Measurements from ENCODE around the gene OR2T1. TPM values are rescaled to one million over a fixed set of nuclear protein-coding genes. Genes with fewer than 3 reads are reported as not detected.

OR2T1 gene
- total and polyA plus RNA-seq, 2 experiments from 2014 or later = not detected

GRCh38 chr1:248404024-248404423, 1.2 kb downstream of the OR2T1 start:
- Histone ChIP-seq H3K27ac (no peak overlapping the region), H3K79me2 (no peaks in the 10 kb centered on the region), H3K9me2 (replicated peaks; ENCODE audit: insufficient read depth) (no peaks in the 10 kb centered on the region), H2AFZ (no peak overlapping the region), H3K9me3 (ENCODE audit: low read depth) (peaks cover 6% of the 10 kb centered on the region), H3K36me3 (replicated peaks; ENCODE audit: insufficient read depth, low read depth) (no peaks in the 10 kb centered on the region), H3K4me3 (no peak overlapping the region), H3K4me2 (no peak overlapping the region), H3K27me3 (no peaks in the 10 kb centered on the region), H4K20me1 (ENCODE audit: insufficient read depth, poor library complexity, severe bottlenecking) (no peaks in the 10 kb centered on the region), H3K4me1 (ENCODE audit: insufficient read depth) (no peaks in the 10 kb centered on the region)
- DNase-seq (ENCODE audit: low spot score) = no peak
- no peak for TF ChIP-seq EZH2 (IDR thresholded peaks at IDR 0.05; ENCODE audit: borderline replicate concordance)
- no peak for TF ChIP-seq CTCF (IDR thresholded peaks at IDR 0.05; ENCODE audit: poor library complexity)
- TF ChIP-seq EZH2phosphoT487 (IDR thresholded peaks at IDR 0.05; ENCODE audit: low read depth, severe bottlenecking, unreplicated experiment) = no peak
- WGBS (ENCODE audit: low lambda C conversion rate, missing lambda C conversion rate) = 87% methylated on average over 6 of the region's 6 CpGs

GRCh38 chr1:248406721-248407692, 4.2 kb downstream of the OR2T1 start:
- H4K20me1 ChIP-seq (ENCODE audit: insufficient read depth, poor library complexity, severe bottlenecking) = no peaks in the 10 kb centered on the region

GRCh38 chr1:248416226-248416625, 13.4 kb downstream of the OR2T1 start:
- 32% methylated on average over 3 of the region's 3 CpGs for WGBS (ENCODE audit: low lambda C conversion rate, missing lambda C conversion rate)
- no peaks in the 10 kb centered on the region for H3K27me3 ChIP-seq
- no peak overlapping the region for H3K4me2 ChIP-seq
- no peak overlapping the region for H3K4me3 ChIP-seq
- H3K79me2 ChIP-seq = no peaks in the 10 kb centered on the region
- no peaks in the 10 kb centered on the region for H3K4me1 ChIP-seq (ENCODE audit: insufficient read depth)
- H3K27ac ChIP-seq = no peak overlapping the region
- no peak for DNase-seq (ENCODE audit: low spot score)
- H3K9me3 ChIP-seq (ENCODE audit: low read depth) = no peaks in the 10 kb centered on the region
- H2AFZ ChIP-seq = no peak overlapping the region
- H3K9me2 ChIP-seq (replicated peaks; ENCODE audit: insufficient read depth) = no peaks in the 10 kb centered on the region
- TF ChIP-seq CTCF (IDR thresholded peaks at IDR 0.05; ENCODE audit: poor library complexity) = no peak
- no peak for TF ChIP-seq EZH2 (IDR thresholded peaks at IDR 0.05; ENCODE audit: borderline replicate concordance)
- no peak for TF ChIP-seq EZH2phosphoT487 (IDR thresholded peaks at IDR 0.05; ENCODE audit: low read depth, severe bottlenecking, unreplicated experiment)
- no peaks in the 10 kb centered on the region for H3K36me3 ChIP-seq (replicated peaks; ENCODE audit: insufficient read depth, low read depth)
- H4K20me1 ChIP-seq (ENCODE audit: insufficient read depth, poor library complexity, severe bottlenecking) = no peaks in the 10 kb centered on the region

More at GRCh38 chr1:248406721-248407692, 4.2 kb downstream of the OR2T1 start:
- H3K9me2 ChIP-seq (replicated peaks; ENCODE audit: insufficient read depth) = no peaks in the 10 kb centered on the region
- no peak overlapping the region for H3K27ac ChIP-seq
- no peak overlapping the region for H2AFZ ChIP-seq
- no peaks in the 10 kb centered on the region for H3K4me1 ChIP-seq (ENCODE audit: insufficient read depth)
- H3K4me3 ChIP-seq = no peak overlapping the region
- DNase-seq (ENCODE audit: low spot score) = no peak
- peaks cover 4% of the 10 kb centered on the region for H3K9me3 ChIP-seq (ENCODE audit: low read depth)
- H3K79me2 ChIP-seq = no peaks in the 10 kb centered on the region
- TF ChIP-seq CTCF (IDR thresholded peaks at IDR 0.05; ENCODE audit: poor library complexity) (no peak), EZH2phosphoT487 (IDR thresholded peaks at IDR 0.05; ENCODE audit: low read depth, severe bottlenecking, unreplicated experiment) (no peak)
- H3K4me2 ChIP-seq = no peak overlapping the region
- H3K36me3 ChIP-seq (replicated peaks; ENCODE audit: insufficient read depth, low read depth) = no peaks in the 10 kb centered on the region
- WGBS (ENCODE audit: low lambda C conversion rate, missing lambda C conversion rate) = 59% methylated on average over 8 of the region's 8 CpGs
- no peaks in the 10 kb centered on the region for H3K27me3 ChIP-seq

Measured in hepatocyte (in vitro differentiated cells).